ENCODE measurements around the gene SBNO1.
"Not testable (repeated sequence)": the region's sequence is repeated elsewhere in the genome, so short reads cannot be mapped to it uniquely, and the experiment has no call there.

SBNO1 gene

DNA sequence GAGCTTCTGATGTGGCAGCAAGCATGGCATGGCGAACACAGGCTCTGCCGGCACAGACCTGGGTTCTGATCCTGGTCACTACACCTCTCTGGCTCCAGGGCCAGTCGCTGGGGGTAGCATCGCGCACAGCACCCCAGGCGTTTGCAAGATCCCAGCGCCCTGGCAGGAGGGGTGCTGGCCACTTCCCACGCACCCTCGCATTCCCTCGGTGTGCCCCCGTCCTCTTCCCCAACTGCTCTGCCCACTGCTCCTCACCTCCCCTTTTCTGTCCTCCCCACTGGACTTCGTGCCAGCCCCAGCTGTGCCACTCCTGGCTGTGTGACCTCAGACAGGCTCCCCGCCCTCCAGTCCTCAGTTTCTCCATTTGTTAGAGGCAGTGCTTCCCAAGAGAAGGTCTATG lies 95.8 kb downstream of the SBNO1 start:
- no peak for DNase-seq

DNA sequence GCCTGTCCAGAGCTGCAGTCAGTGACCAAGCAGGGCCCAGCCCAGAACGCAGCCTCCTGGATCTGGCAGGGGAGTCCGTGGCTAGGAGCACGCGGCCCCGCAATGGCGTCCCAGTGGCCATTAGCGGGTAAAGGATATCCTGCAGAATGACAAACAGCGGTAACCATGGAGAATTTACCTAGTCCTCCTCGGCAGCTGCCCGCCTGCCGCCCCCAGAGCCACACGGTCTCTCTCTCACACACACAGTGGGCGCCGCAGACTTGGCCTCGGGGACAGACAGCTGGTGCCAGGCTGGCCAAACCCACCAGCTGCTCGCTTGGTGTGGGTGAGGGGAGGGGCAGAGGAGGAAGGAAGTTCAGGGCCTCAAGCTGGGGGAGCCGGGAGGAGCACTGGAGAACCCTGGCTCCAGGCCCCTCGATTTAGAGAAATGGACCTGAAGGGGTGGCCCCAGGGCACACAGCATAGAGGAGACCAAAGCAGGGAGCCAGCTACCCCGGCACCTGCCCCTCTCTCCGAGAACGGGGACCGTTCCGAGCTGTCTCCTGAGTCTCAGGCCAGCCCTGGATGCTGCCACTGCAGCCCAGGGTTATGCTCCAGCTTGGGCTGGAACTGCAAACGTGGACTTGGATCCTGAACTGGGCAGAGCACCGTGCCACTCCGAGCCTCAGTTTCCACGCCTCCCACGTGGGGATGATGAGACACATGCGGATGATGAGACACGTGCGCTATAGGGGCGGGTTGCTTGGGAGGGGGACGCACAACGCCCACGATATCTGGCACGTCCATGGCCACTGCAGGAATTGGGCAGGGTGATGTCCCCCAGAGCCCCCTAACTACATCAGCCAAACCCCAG lies 96.4 kb downstream of the SBNO1 start:
- DNase-seq, result no peak

DNA sequence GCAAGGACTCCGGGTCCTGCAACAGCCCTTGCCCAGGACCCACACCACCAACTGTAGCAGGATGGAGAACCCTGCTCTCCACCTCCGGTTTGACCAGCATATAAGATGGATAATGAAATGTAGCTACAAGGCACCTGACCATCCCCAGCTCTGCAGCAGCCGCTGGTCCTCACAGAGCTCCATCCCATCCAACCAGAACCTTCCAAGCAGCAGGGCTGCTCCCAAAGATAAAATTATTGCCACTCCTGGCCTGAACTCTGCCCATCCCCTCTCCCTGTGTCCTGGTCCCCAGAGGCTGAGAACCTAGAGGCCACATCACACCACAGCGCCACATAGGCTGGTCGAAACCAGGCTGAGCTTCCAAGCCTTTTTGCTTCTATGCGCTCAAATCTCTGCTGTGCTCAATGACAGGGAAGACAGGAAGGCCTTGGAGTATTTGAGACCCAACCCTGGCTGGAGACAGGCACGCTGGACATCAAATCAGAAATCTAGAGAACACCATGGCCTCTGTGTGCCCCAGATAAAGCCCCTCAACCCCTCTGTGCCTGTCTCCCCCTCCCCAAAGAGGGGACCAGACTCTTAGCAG lies 97.2 kb downstream of the SBNO1 start:
- DNase-seq, result no peak

GRCh38 chr12:123266679-123267277 lies 97.9 kb downstream of the SBNO1 start:
- no peak for DNase-seq

- no peak for DNase-seq
These were observed 98.6 kb downstream of the SBNO1 start for GRCh38 chr12:123265851-123266678.

GRCh38 chr12:123264642-123265041 lies 100.0 kb downstream of the SBNO1 start:
- DNase-seq, result peak; percentile 6

GRCh38 chr12:123263196-123263817 lies 101.3 kb downstream of the SBNO1 start:
- DNase-seq, result no peak

DNA sequence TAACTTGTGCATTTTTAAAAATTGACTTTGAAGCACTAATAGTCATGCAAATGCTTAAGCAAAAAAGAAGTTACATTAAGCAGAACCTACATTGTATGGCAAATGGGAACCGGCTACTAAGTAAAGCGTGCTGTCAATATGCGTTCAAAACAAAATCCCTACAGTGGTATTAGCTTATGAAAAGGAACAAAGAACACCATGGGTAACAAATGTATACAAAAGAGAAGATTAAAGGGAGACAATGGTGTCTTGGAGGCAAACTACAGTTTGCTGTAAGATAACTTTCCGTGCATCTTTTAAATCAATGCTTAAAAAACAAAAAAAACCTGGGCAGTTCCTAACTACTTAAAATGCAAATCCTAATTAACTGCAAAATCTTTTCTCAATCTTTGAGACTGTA lies 103.5 kb downstream of the SBNO1 start:
- DNase-seq, result no peak

GRCh38 chr12:123260081-123260480 lies 104.6 kb downstream of the SBNO1 start:
- DNase-seq, result no peak

- no peak for DNase-seq
These were observed 106.1 kb downstream of the SBNO1 start for GRCh38 chr12:123258593-123258992.

DNA sequence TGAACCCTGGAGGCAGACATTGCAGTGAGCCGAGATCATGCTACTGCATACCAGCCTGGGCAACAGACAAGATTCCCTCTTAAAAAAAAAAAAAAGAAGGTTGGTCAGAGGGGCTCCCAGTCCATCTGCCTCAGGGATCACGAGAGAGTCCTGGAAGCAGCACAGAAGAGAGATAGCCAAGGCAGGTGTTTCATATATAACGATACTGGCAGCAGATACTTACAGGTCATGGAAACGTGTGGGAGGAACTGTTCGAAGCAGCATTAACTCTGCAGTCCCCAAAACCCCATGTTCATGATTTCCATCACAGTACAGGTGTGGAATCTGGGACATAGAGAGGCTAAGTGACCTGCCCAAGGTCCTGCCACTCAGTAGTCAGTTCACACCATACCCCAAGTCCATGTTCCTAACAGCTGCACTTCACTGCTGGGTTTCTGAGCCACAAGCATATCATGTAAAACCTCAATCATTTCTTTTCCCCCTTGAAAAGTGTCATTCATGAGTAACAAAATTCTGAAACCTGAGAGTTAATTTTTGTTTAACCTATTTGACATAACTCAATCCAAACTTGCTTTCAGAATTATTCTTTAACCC lies 109.7 kb downstream of the SBNO1 start:
- DNase-seq, result no peak

- DNase-seq, result no peak
These were observed 110.8 kb downstream of the SBNO1 start for GRCh38 chr12:123253641-123254459.

GRCh38 chr12:123252365-123252764 lies 112.3 kb downstream of the SBNO1 start:
- DNase-seq, result not testable (repeated sequence)

DNA sequence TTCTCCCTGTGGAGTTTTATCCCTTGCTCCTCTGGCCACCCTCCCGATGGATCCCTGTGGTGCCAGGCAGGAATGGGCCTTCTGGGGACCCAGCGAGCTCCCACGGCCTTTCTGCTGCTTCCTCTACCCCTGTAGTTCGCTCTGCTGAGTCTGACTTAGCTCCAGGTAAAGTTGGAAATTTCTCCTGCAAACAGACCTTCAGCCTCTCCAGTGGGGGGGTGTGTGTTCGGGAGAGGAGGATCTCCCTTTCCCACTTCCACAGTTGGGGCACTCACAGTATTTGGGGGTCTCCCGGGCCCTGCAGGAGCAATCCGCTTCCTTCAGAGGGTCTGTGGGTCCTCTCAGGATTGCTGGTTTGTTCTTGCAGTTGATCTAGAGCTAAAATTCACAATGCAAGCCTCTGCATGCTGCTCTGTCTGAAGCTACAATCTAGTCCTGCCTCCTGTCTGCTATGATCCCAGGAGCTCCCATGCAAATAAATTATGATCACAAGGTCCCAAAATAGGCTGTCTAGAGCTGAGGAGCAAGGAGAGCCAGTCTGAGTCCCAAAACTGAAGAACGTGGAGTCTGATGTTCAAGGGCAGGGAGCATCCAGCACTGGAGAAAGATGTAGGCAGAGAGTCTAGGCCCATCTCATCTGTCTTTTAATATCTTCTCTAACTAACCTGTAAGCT lies 113.1 kb downstream of the SBNO1 start:
- DNase-seq, result no peak

- DNase-seq, result no peak
These were observed 113.9 kb downstream of the SBNO1 start for GRCh38 chr12:123250471-123251383.

DNA sequence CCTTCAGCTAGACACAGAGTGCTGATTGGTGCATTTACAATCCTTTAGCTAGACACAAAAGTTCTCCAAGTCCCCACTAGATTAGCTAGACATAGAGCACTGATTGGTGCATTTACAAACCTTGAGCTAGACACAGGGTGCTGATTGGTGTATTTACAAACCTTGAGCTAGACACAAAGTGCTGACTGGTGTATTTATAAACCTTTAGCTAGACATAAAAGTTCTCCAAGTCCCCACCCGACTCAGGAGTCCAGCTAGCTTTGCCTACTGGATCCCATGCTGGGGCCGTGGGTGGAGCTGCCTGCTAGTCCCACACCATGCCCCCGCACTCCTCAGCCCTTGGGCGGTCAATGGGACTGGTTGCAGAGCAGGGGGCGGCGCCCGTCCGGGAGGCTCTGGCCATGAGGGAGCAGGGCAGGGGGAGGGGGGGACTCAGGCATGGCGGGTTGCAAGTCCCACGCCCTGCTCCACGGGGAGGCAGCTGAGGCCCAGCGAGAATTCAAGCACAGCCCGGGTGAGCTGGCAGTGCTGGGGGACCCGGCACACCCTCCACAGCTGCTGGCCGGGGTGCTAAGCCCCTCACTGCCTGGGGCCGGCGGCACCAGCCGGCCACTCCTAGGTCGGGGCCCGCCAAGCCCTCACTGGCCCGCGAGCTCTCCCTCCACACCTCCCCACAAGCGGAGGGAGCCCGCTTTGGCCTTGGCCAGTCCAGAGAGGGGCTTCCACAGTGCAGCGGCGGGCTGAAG lies 115.5 kb downstream of the SBNO1 start:
- DNase-seq, result not testable (repeated sequence)

DNA sequence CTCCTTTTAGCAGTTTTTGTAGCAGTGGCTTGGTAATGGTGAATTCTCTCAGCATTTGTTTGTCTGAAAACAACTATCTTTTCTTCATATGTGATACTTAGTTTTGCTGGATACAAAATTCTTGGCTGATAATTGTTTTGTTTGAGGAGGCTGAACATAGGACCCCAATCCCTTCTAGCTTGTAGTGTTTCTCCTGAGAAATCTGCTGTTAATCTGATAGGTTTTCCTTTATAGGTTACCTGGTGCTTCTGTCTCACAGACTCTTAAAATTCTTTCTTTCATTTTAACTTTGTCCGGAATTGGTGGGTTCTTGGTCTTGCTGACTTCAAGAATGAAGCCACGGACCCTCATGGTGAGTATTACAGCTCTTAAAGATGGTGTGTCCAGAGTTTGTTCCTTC lies 116.5 kb downstream of the SBNO1 start:
- not testable (repeated sequence) for DNase-seq

GRCh38 chr12:123245678-123246077 lies 119.0 kb downstream of the SBNO1 start:
- no peak for DNase-seq
